Testis (tissue), 3 donors: ENCODE measurements around the gene CFAP299. TPM values are rescaled to one million over a fixed set of nuclear protein-coding genes. Genes with fewer than 3 reads are reported as not detected.

Source experiments
- DNase-seq: peaks from one replicate; pipeline ENCODE4 v3.0.0-alpha.2; 2019
- H3K27ac ChIP-seq, 2 donors: fragments of 200-600 bp; sonication (generic); one replicate each; pipeline ENCODE4 v1.5.1; 2019
- H3K27me3 ChIP-seq: fragments of 200-600 bp; sonication (generic); one replicate; pipeline ENCODE4 v1.5.1; 2019
- H3K36me3 ChIP-seq: fragments of 200-600 bp; sonication (generic); one replicate; pipeline ENCODE4 v1.5.1; 2017; ENCODE audit warnings: low read depth; ENCODE audit errors: missing control alignments
- H3K4me1 ChIP-seq: fragments of 200-600 bp; sonication (generic); one replicate; pipeline ENCODE4 v1.5.1; 2019
- H3K4me3 ChIP-seq, 2 donors: fragments of 200-600 bp; sonication (generic); one replicate each; pipeline ENCODE4 v1.5.1; 2017 to 2019
- H3K9me3 ChIP-seq: fragments of 200-600 bp; sonication (generic); one replicate; pipeline ENCODE4 v1.5.1; 2017
- POLR2A ChIP-seq: fragments of 450-650 bp; IDR thresholded peaks from one replicate; pipeline ENCODE4 v1.6.1; 2017; ENCODE audit warnings: antibody characterized with exemption, mild to moderate bottlenecking, moderate library complexity
- WGBS, 2 donors: methylation state at CpG; one replicate each; pipeline ENCODE4 v1.1.5; 2018; 5-methylcytosine and 5-hydroxymethylcytosine counted together
- intact Hi-C: fragments of 100-400 bp; cut with DNase I; formaldehyde crosslinking; loops from one replicate; pipeline ENCODE4 v1.15.1; 2023; ENCODE audit warnings: low total_unique reads
- polyA plus RNA-seq: library from polyadenylated mRNA; stranded (reverse); fragments of 350-450 nt; fragmentation: Illumina TruSeq; extraction: RNeasy Lipid Tissue Mini Kit (QIAGEN cat#74804); gene quantifications from one replicate; pipeline ENCODE4 v1.2.3, GENCODE V29; 2014; ENCODE audit warnings: low read depth, low replicate concordance; ENCODE audit not compliant: insufficient read depth
- total RNA-seq, 2 donors: library from RNA; depleted of rRNA; stranded (reverse); fragments of >200 nt; gene quantifications; one replicate each; pipeline ENCODE4 v1.2.3, GENCODE V29; 2016
- TF ChIP-seq, protein P1 (sequence below), 3 experiments: fragments of 450-650 bp in 2 of 3; fragments of 200-600 bp in 1 of 3; sonication (generic) in 1 of 3; IDR thresholded peaks; one replicate each; pipeline ENCODE4 v1.5.1; 2016 to 2019; ENCODE audit warnings: antibody characterized with exemption in 3 of 3, mild to moderate bottlenecking in 2 of 3, moderate library complexity in 1 of 3

The CFAP299 gene
- total and polyA plus RNA-seq, 3 donors from 2014 or later = 18.1 to 51.9 (median 21.4) TPM

- Histone ChIP-seq H3K27ac (no peak overlapping the region), H3K4me1 (no peaks in the 10 kb centered on the region), H3K9me3 (no peaks in the 10 kb centered on the region), H3K4me3 (no peak overlapping the region), H3K27me3 (no peaks in the 10 kb centered on the region), H3K36me3 (no peaks in the 10 kb centered on the region)
- TF ChIP-seq, protein P1, sequence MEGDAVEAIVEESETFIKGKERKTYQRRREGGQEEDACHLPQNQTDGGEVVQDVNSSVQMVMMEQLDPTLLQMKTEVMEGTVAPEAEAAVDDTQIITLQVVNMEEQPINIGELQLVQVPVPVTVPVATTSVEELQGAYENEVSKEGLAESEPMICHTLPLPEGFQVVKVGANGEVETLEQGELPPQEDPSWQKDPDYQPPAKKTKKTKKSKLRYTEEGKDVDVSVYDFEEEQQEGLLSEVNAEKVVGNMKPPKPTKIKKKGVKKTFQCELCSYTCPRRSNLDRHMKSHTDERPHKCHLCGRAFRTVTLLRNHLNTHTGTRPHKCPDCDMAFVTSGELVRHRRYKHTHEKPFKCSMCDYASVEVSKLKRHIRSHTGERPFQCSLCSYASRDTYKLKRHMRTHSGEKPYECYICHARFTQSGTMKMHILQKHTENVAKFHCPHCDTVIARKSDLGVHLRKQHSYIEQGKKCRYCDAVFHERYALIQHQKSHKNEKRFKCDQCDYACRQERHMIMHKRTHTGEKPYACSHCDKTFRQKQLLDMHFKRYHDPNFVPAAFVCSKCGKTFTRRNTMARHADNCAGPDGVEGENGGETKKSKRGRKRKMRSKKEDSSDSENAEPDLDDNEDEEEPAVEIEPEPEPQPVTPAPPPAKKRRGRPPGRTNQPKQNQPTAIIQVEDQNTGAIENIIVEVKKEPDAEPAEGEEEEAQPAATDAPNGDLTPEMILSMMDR (IDR thresholded peaks at IDR 0.05) = no peak
- no peak for TF ChIP-seq POLR2A
- no peak for DNase-seq
- intact Hi-C loops = no loop called here
- WGBS, 2 donors = 45 to 49% methylated on average over 3 of the region's 3 CpGs
Measured at GRCh38 chr4:80694171-80694570, 358.6 kb downstream of the CFAP299 start.

GRCh38 chr4:80705311-80705710, 369.8 kb downstream of the CFAP299 start:
- TF ChIP-seq POLR2A = no peak
- TF ChIP-seq, protein P1 (IDR thresholded peaks at IDR 0.05) = no peak
- intact Hi-C loops = no loop called here
- WGBS, 2 donors = 36% methylated on average over 3 of the region's 3 CpGs

GRCh38 chr4:80709082-80709869, 373.7 kb downstream of the CFAP299 start:
- no peaks in the 10 kb centered on the region for H3K9me3 ChIP-seq
- no peaks in the 10 kb centered on the region for H3K36me3 ChIP-seq
- TF ChIP-seq POLR2A = no peak
- TF ChIP-seq, protein P1 (IDR thresholded peaks at IDR 0.05) = no peak
- no peak overlapping the region for H3K4me3 ChIP-seq
- H3K27me3 ChIP-seq = no peaks in the 10 kb centered on the region
- no peaks in the 10 kb centered on the region for H3K4me1 ChIP-seq
- intact Hi-C loops = no loop called here
- 56 to 60% methylated on average over 6 of the region's 6 CpGs for WGBS, 2 donors
- no peak for DNase-seq
- H3K27ac ChIP-seq = no peak overlapping the region

More at GRCh38 chr4:80705311-80705710, 369.8 kb downstream of the CFAP299 start:
- Histone ChIP-seq H3K36me3 (no peaks in the 10 kb centered on the region), H3K9me3 (no peaks in the 10 kb centered on the region), H3K4me1 (no peaks in the 10 kb centered on the region), H3K27me3 (no peaks in the 10 kb centered on the region), H3K4me3 (no peak overlapping the region), H3K27ac (no peak overlapping the region)
- no peak for DNase-seq

- Histone ChIP-seq H3K27ac (no peak overlapping the region), H3K27me3 (no peaks in the 10 kb centered on the region), H3K9me3 (no peaks in the 10 kb centered on the region), H3K4me3 (no peak overlapping the region), H3K36me3 (no peaks in the 10 kb centered on the region), H3K4me1 (no peaks in the 10 kb centered on the region)
- 45 to 56% methylated on average over 5 of the region's 5 CpGs for WGBS, 2 donors
- DNase-seq = peak; percentile 23
- intact Hi-C loops = no loop called here
- TF ChIP-seq POLR2A = no peak
- TF ChIP-seq, protein P1 (IDR thresholded peaks at IDR 0.05) = no peak
Measured at GRCh38 chr4:80710748-80711451, 375.4 kb downstream of the CFAP299 start.
